Ovary (tissue), 9 donors: Measurements from ENCODE around the gene SAMD8. TPM values are rescaled to one million over a fixed set of nuclear protein-coding genes. Genes with fewer than 3 reads are reported as not detected.
A peak's percentile ranks its signal among the peaks of the same experiment; 100 is the strongest.

Experiments used
- DNase-seq, 5 donors: peaks; one replicate each; pipeline ENCODE4 v3.0.0-alpha.2; 2019 to 2020
- H3K27ac ChIP-seq, 2 donors: fragments of 200-600 bp; one replicate each; pipeline versions ENCODE4 v1.5.1 to v1.8.0; 2019 to 2022
- H3K27me3 ChIP-seq: fragments of 200-600 bp; one replicate; pipeline ENCODE4 v1.8.0; 2022
- H3K36me3 ChIP-seq: fragments of 200-600 bp; sonication (generic); one replicate; pipeline ENCODE4 v1.5.1; 2019
- H3K4me1 ChIP-seq: one replicate; pipeline ENCODE4 v1.8.1; 2013; ENCODE audit warnings: mild to moderate bottlenecking, moderate library complexity; ENCODE audit not compliant: insufficient read depth
- H3K4me3 ChIP-seq: fragments of 200-600 bp; sonication (generic); one replicate; pipeline ENCODE4 v1.5.1; 2017
- H3K9me3 ChIP-seq, 2 donors: fragments of 200-600 bp in 1 of 2; sonication (generic) in 1 of 2; one replicate each; pipeline versions ENCODE4 v1.5.1 to v1.8.1; 2013 to 2019; ENCODE audit warnings: mild to moderate bottlenecking in 1 of 2, moderate library complexity in 1 of 2
- CTCF ChIP-seq, 3 donors: fragments of 450-650 bp in 2 of 3; fragments of 200-600 bp in 1 of 3; IDR thresholded peaks; one replicate each; pipeline versions ENCODE4 v1.5.1 to v1.8.0; 2016 to 2022; ENCODE audit warnings: antibody characterized with exemption in 3 of 3, mild to moderate bottlenecking in 1 of 3
- EP300 ChIP-seq: sonication (generic); formaldehyde crosslinking; IDR thresholded peaks from one replicate; pipeline ENCODE4 v1.6.1; 2017; ENCODE audit warnings: antibody characterized with exemption
- POLR2A ChIP-seq: fragments of 450-650 bp; IDR thresholded peaks from one replicate; pipeline ENCODE4 v1.6.1; 2017; ENCODE audit warnings: antibody characterized with exemption, mild to moderate bottlenecking, moderate library complexity
- WGBS, 3 donors: extraction: QIAGEN DNeasy Blood & Tissue Kit in 1 of 3; methylation state at CpG; one replicate each; pipeline versions ENCODE4 v1.1.5 to v1.1.7; 2013 to 2017; 5-methylcytosine and 5-hydroxymethylcytosine counted together
- intact Hi-C, 4 donors: fragments of 100-400 bp; cut with DNase I; formaldehyde crosslinking; loops; one replicate each; pipeline versions ENCODE4 v1.11.0 to v1.15.1; 2022 to 2023
- polyA plus RNA-seq, 2 donors: library from polyadenylated mRNA; stranded (reverse); fragments of 200-250 nt in 1 of 2; fragments of 350-450 nt in 1 of 2; fragmentation: Illumina TruSeq in 1 of 2; extraction: RNeasy Lipid Tissue Mini Kit (QIAGEN cat#74804) in 1 of 2; gene quantifications; one replicate each; pipeline ENCODE4 v1.2.3, GENCODE V29; 2013 to 2014
- total RNA-seq, 7 donors: library from RNA; depleted of rRNA in 2 of 7; stranded (reverse); fragments of >200 nt in 2 of 7; fragmentation: NEBNext Ultra II Directional in 3 of 7; extraction: Animal tissue kit (Norgen Biotek cat#: 25700) in 3 of 7; gene quantifications; one replicate each; pipeline versions ENCODE4 v1.1.0 to v1.2.4, GENCODE V29; 2016 to 2023
- donor health status: DM: no; HTN: no; CAD: no; lungs with moderate emphysema.
- donor health status: DM: no; HTN: no; CAD: no.
- donor health status: Bipolar disorder and iron deficiency.
- donor health status: DM: yes; HTN: yes; CAD: no.
- donor health status: DM: no; HTN: no; CAD: no.
- donor health status: DM: yes; HTN: yes; CAD: no.

The SAMD8 gene
- total and polyA plus RNA-seq, 9 donors: 13.2 to 49.5 (median 32.0) TPM

GRCh38 chr10:75226095-75226494 lies 114.6 kb downstream of the SAMD8 start:
- Histone ChIP-seq H3K27ac (peak overlapping the region; percentile 61 to 74), H3K9me3 (no peaks in the 10 kb centered on the region), H3K27me3 (no peaks in the 10 kb centered on the region), H3K4me1 (peaks cover 27% of the 10 kb centered on the region), H3K36me3 (no peaks in the 10 kb centered on the region), H3K4me3 (no peak overlapping the region)
- TF ChIP-seq EP300 (no peak), CTCF (IDR thresholded peaks at IDR 0.05) (no peak), POLR2A (no peak)
- WGBS, 3 donors: 17 to 21% (median 17%) methylated on average over 2 of the region's 2 CpGs
- no peak for DNase-seq
- intact Hi-C loops: no loop called here

- H3K27ac ChIP-seq: peak overlapping the region in 1 of 2 donors; percentile 61
- WGBS, 3 donors: 63 to 78% (median 67%) methylated on average over 5 of the region's 5 CpGs
- H3K4me3 ChIP-seq: no peak overlapping the region
- no peaks in the 10 kb centered on the region for H3K9me3 ChIP-seq
- H3K27me3 ChIP-seq: no peaks in the 10 kb centered on the region
- H3K4me1 ChIP-seq: peaks cover 27% of the 10 kb centered on the region
- no peak for TF ChIP-seq POLR2A
- TF ChIP-seq CTCF (IDR thresholded peaks at IDR 0.05): no peak
- no peak for TF ChIP-seq EP300
- DNase-seq: no peak
- intact Hi-C loops: no loop called here
- no peaks in the 10 kb centered on the region for H3K36me3 ChIP-seq
Observed at GRCh38 chr10:75226656-75227055, 115.2 kb downstream of the SAMD8 start.

GRCh38 chr10:75228278-75228677 lies 116.8 kb downstream of the SAMD8 start:
- DNase-seq: no peak
- Histone ChIP-seq H3K4me3 (no peak overlapping the region), H3K36me3 (no peaks in the 10 kb centered on the region), H3K27me3 (no peaks in the 10 kb centered on the region), H3K4me1 (peaks cover 27% of the 10 kb centered on the region), H3K27ac (no peak overlapping the region), H3K9me3 (no peaks in the 10 kb centered on the region)
- intact Hi-C loops: no loop called here
- TF ChIP-seq EP300 (no peak), POLR2A (no peak), CTCF (IDR thresholded peaks at IDR 0.05) (no peak)
- WGBS, 3 donors: 90 to 95% (median 91%) methylated on average over 3 of the region's 3 CpGs

GRCh38 chr10:75228834-75229233 lies 117.4 kb downstream of the SAMD8 start:
- TF ChIP-seq POLR2A (no peak), EP300 (no peak), CTCF (IDR thresholded peaks at IDR 0.05) (no peak)

More at GRCh38 chr10:75228834-75229233, 117.4 kb downstream of the SAMD8 start:
- Histone ChIP-seq H3K27ac (peak overlapping the region in 1 of 2 donors; percentile 30), H3K27me3 (no peaks in the 10 kb centered on the region), H3K4me1 (peaks cover 27% of the 10 kb centered on the region), H3K4me3 (no peak overlapping the region), H3K36me3 (no peaks in the 10 kb centered on the region), H3K9me3 (no peaks in the 10 kb centered on the region)
- WGBS, 3 donors: 39 to 51% (median 39%) methylated on average over 4 of the region's 4 CpGs
- DNase-seq: no peak
- intact Hi-C loops: no loop called here
